Measurements from ENCODE around the gene GSS. TPM values are rescaled to one million over a fixed set of nuclear protein-coding genes. Genes with fewer than 3 reads are reported as not detected.

GSS gene
- polyA plus RNA-seq, 3 donors: 30.4 to 52.9 (median 34.0) TPM

- H3K9me3 ChIP-seq (replicated peaks in 1 of 2; ENCODE audit: control insufficient read depth in 1 of 2, insufficient read depth in 1 of 2, low read length in 2 of 2): no peaks in the 10 kb centered on the region
- no peak overlapping the region for H3K27ac ChIP-seq (ENCODE audit: low read depth in 1 of 2, low read length in 2 of 2)
- no peak overlapping the region for H3K9ac ChIP-seq (ENCODE audit: insufficient read depth, low read length, poor library complexity, severe bottlenecking)
- TF ChIP-seq CTCF (IDR thresholded peaks at IDR 0.05): no peak
- Mint-ChIP-seq H3K4me1 (no peaks in the 10 kb centered on the region), H3K27ac (no peak overlapping the region), H3K4me3 (no peak overlapping the region), H3K27me3 (ENCODE audit: low read depth in 3 of 3) (no peaks in the 10 kb centered on the region), H3K9me3 (no peaks in the 10 kb centered on the region), H3K36me3 (peaks cover 52 to 60% of the 10 kb centered on the region in 2 donors)
- DNase-seq: no peak
- no peak overlapping the region for H3K4me3 ChIP-seq (replicated peaks in 1 of 3; ENCODE audit: low read depth in 2 of 3, low read length in 3 of 3)
- H4K20me1 ChIP-seq (ENCODE audit: insufficient read depth, low read length): no peaks in the 10 kb centered on the region
- H3K4me1 ChIP-seq (ENCODE audit: control insufficient read depth in 1 of 2, insufficient read depth in 2 of 2, low read length in 2 of 2): no peaks in the 10 kb centered on the region
- H3K36me3 ChIP-seq (replicated peaks in 1 of 2; ENCODE audit: control insufficient read depth in 1 of 2, insufficient read depth in 2 of 2, low read length in 2 of 2): peaks cover 28 to 72% of the 10 kb centered on the region in 2 donors
- no peaks in the 10 kb centered on the region for H3K27me3 ChIP-seq (ENCODE audit: control insufficient read depth in 2 of 2, insufficient read depth in 2 of 2, low read length in 2 of 2)
- H3K4me2 ChIP-seq (replicated peaks; ENCODE audit: extremely low read depth, low read length, poor library complexity, severe bottlenecking): no peak overlapping the region
- no peaks in the 10 kb centered on the region for H3K79me2 ChIP-seq (ENCODE audit: insufficient read depth, low read length)
- no peak overlapping the region for H2AFZ ChIP-seq (ENCODE audit: insufficient read depth, low read depth, low read length, poor library complexity, severe bottlenecking)
- intact Hi-C loops (cut with micrococcal nuclease): no loop called here
These were observed 8.3 kb downstream of the GSS start for GRCh38 chr20:34947336-34947735.

GRCh38 chr20:34946661-34947060 lies 8.9 kb downstream of the GSS start:
- Mint-ChIP-seq H3K9me3 (no peaks in the 10 kb centered on the region), H3K36me3 (peaks cover 52 to 67% of the 10 kb centered on the region in 2 donors), H3K27ac (peak overlapping the region in 1 of 7 donors; percentile 51), H3K4me3 (no peak overlapping the region), H3K27me3 (ENCODE audit: low read depth in 3 of 3) (no peaks in the 10 kb centered on the region), H3K4me1 (peaks cover 3% of the 10 kb centered on the region)
- Histone ChIP-seq H3K27ac (ENCODE audit: low read depth in 1 of 2, low read length in 2 of 2) (no peak overlapping the region), H3K9ac (ENCODE audit: insufficient read depth, low read length, poor library complexity, severe bottlenecking) (no peak overlapping the region), H3K9me3 (replicated peaks in 1 of 2; ENCODE audit: control insufficient read depth in 1 of 2, insufficient read depth in 1 of 2, low read length in 2 of 2) (no peaks in the 10 kb centered on the region), H3K36me3 (replicated peaks in 1 of 2; ENCODE audit: control insufficient read depth in 1 of 2, insufficient read depth in 2 of 2, low read length in 2 of 2) (peaks cover 31 to 73% of the 10 kb centered on the region in 2 donors), H2AFZ (ENCODE audit: insufficient read depth, low read depth, low read length, poor library complexity, severe bottlenecking) (no peak overlapping the region), H3K79me2 (ENCODE audit: insufficient read depth, low read length) (no peaks in the 10 kb centered on the region), H3K27me3 (ENCODE audit: control insufficient read depth in 2 of 2, insufficient read depth in 2 of 2, low read length in 2 of 2) (no peaks in the 10 kb centered on the region), H3K4me3 (replicated peaks in 1 of 3; ENCODE audit: low read depth in 2 of 3, low read length in 3 of 3) (no peak overlapping the region), H3K4me2 (replicated peaks; ENCODE audit: extremely low read depth, low read length, poor library complexity, severe bottlenecking) (no peak overlapping the region), H4K20me1 (ENCODE audit: insufficient read depth, low read length) (no peaks in the 10 kb centered on the region), H3K4me1 (ENCODE audit: control insufficient read depth in 1 of 2, insufficient read depth in 2 of 2, low read length in 2 of 2) (peaks cover 4 to 6% of the 10 kb centered on the region in 2 donors)
- intact Hi-C loops (cut with micrococcal nuclease): no loop called here
- DNase-seq: no peak
- no CpG with 5 or more reads among the region's 3 CpGs for WGBS (ENCODE audit: insufficient coverage)
- TF ChIP-seq CTCF (IDR thresholded peaks at IDR 0.05): no peak

Data from CD14-positive monocyte (primary cell).